ENCODE results near the gene CELF4. TPM values are rescaled to one million over a fixed set of nuclear protein-coding genes. Genes with fewer than 3 reads are reported as not detected.

Gene CELF4
- total and polyA plus RNA-seq, 2 of the 4 experiments (the other 2 are of a cell fraction): not detected

GRCh38 chr18:37574113-37574512 lies 8.5 kb upstream of the CELF4 start:
- Histone ChIP-seq H2AK5ac (ENCODE audit: low read depth, low read length) (no peak overlapping the region), H3K4me3 (ENCODE audit: insufficient read depth, low read depth, low read length) (no peak overlapping the region), H4K5ac (ENCODE audit: low read depth, low read length) (no peak overlapping the region), H2BK5ac (ENCODE audit: low read depth, low read length, poor library complexity, severe bottlenecking) (no peak overlapping the region), H3K27ac (ENCODE audit: insufficient read depth, low read length) (no peak overlapping the region), H3K18ac (ENCODE audit: low read depth, low read length) (no peak overlapping the region), H3K4me1 (ENCODE audit: control insufficient read depth, insufficient read depth, low read length) (no peaks in the 10 kb centered on the region), H3K14ac (replicated peaks; ENCODE audit: low read depth, low read length) (no peak overlapping the region), H2BK15ac (ENCODE audit: low read depth, low read length) (no peak overlapping the region), H3K9me3 (ENCODE audit: control insufficient read depth, insufficient read depth, low read length) (no peaks in the 10 kb centered on the region), H3K56ac (ENCODE audit: extremely low read depth, insufficient read depth, low read length) (no peak overlapping the region), H4K20me1 (ENCODE audit: insufficient read depth, low read length) (no peaks in the 10 kb centered on the region), H3K4ac (ENCODE audit: low read depth, low read length) (no peak overlapping the region), H3K23ac (ENCODE audit: low read depth, low read length) (no peak overlapping the region), H2AK9ac (replicated peaks; ENCODE audit: low read depth, low read length, poor library complexity) (no peak overlapping the region), H4K8ac (ENCODE audit: low read depth in 2 of 2, low read length in 2 of 2) (no peak overlapping the region), H2AFZ (replicated peaks; ENCODE audit: low read length, poor library complexity) (no peak overlapping the region), H4K91ac (ENCODE audit: insufficient read depth, low read depth, low read length) (no peak overlapping the region), H3K27me3 (ENCODE audit: control insufficient read depth, insufficient read depth, low read length) (peaks cover 3% of the 10 kb centered on the region; the same call in 1 of the 2 replicates), H3K36me3 (ENCODE audit: control insufficient read depth, insufficient read depth, low read length) (no peaks in the 10 kb centered on the region), H2BK120ac (ENCODE audit: low read depth, low read length) (no peak overlapping the region), H3K9me1 (ENCODE audit: insufficient read depth, low read length) (no peaks in the 10 kb centered on the region), H3K9ac (ENCODE audit: low read depth, low read length) (no peak overlapping the region), H3K79me1 (ENCODE audit: low read depth in 1 of 2, low read length in 2 of 2) (no peaks in the 10 kb centered on the region), H3K4me2 (ENCODE audit: low read depth, low read length) (no peak overlapping the region), H2BK20ac (ENCODE audit: low read depth, low read length) (no peak overlapping the region)
- POLR2A ChIA-PET (ENCODE audit: unreplicated experiment): no interaction called here
- DNase-seq: no peak
- in situ Hi-C loops (cut with MboI; ENCODE audit: low sequenced_read_pairs): no loop called here
- TF ChIP-seq RAD21 (IDR thresholded peaks at IDR 0.05; ENCODE audit: low read length) (no peak), USF2 (IDR thresholded peaks at IDR 0.05; ENCODE audit: low read depth, low read length) (no peak), MXI1 (IDR thresholded peaks at IDR 0.05; ENCODE audit: borderline replicate concordance, low read depth, low read length) (no peak), RFX5 (IDR thresholded peaks at IDR 0.05; ENCODE audit: low read depth, low read length) (no peak), SMC3 (IDR thresholded peaks at IDR 0.05; ENCODE audit: low read depth, low read length) (no peak), BHLHE40 (IDR thresholded peaks at IDR 0.05; ENCODE audit: low read depth, low read length) (no peak), CEBPB (IDR thresholded peaks at IDR 0.05; ENCODE audit: low read depth, low read length) (no peak), CTCF (conservative IDR thresholded peaks at IDR 0.05; ENCODE audit: low read depth, low read length) (no peak), RCOR1 (IDR thresholded peaks at IDR 0.05; ENCODE audit: insufficient replicate concordance, low read length) (no peak), POLR2A (IDR thresholded peaks at IDR 0.05; ENCODE audit: low read depth, low read length) (no peak), NFE2L2 (IDR thresholded peaks at IDR 0.05; ENCODE audit: low read depth, low read length) (no peak), ELK1 (IDR thresholded peaks at IDR 0.05; ENCODE audit: borderline replicate concordance, low read depth, low read length) (no peak), FOS (IDR thresholded peaks at IDR 0.05; ENCODE audit: low read depth, low read length) (no peak), MAZ (IDR thresholded peaks at IDR 0.05; ENCODE audit: borderline replicate concordance, low read depth, low read length) (no peak), CHD1 (IDR thresholded peaks at IDR 0.05; ENCODE audit: low read depth, low read length) (no peak), MAFK (IDR thresholded peaks at IDR 0.05; ENCODE audit: low read depth, low read length) (no peak)
- intact Hi-C loops (cut with micrococcal nuclease): no loop called here
- CTCF ChIA-PET: no interaction called here
- WGBS, 2 experiments (ENCODE audit: extremely low coverage in 2 of 2, insufficient read length in 1 of 2): no CpG with 5 or more reads among the region's 7 CpGs
- BruUV-seq (replicated peaks): no TSS peak
- ATAC-seq (ENCODE audit: low read depth): no peak
- dilution Hi-C loops (cut with HindIII; ENCODE audit: low sequenced_read_pairs, unreplicated experiment): no loop called here
